ENCODE measurements around the gene TMEM135.

DNA sequence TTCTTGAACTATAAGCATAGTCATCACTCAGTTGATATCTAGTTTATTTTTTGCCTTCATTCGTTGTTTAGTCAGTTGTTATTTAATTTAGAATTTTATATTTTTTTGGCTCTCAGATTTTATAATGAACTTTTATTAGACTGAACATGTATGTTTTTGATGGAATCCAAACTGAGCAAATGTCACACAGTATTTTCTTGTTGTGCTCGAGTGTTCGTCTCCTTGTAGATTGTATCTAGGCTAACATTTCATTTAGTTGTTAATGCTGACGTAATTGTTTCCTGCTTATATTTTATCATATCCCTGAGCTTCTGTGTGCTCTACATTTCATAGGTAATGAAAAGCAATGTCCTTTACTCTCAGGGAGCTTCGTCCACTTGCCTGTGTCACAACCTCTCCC lies 286.2 kb downstream of the TMEM135 start:
- TF ChIP-seq, protein P1, sequence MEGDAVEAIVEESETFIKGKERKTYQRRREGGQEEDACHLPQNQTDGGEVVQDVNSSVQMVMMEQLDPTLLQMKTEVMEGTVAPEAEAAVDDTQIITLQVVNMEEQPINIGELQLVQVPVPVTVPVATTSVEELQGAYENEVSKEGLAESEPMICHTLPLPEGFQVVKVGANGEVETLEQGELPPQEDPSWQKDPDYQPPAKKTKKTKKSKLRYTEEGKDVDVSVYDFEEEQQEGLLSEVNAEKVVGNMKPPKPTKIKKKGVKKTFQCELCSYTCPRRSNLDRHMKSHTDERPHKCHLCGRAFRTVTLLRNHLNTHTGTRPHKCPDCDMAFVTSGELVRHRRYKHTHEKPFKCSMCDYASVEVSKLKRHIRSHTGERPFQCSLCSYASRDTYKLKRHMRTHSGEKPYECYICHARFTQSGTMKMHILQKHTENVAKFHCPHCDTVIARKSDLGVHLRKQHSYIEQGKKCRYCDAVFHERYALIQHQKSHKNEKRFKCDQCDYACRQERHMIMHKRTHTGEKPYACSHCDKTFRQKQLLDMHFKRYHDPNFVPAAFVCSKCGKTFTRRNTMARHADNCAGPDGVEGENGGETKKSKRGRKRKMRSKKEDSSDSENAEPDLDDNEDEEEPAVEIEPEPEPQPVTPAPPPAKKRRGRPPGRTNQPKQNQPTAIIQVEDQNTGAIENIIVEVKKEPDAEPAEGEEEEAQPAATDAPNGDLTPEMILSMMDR (conservative IDR thresholded peaks at IDR 0.05; ENCODE audit: low read depth, low read length): no peak
- no peak for TF ChIP-seq EZH2 (IDR thresholded peaks at IDR 0.05; ENCODE audit: borderline replicate concordance, low read depth, low read length, poor library complexity, severe bottlenecking)
